ENCODE results near the gene CAVIN4. TPM values are rescaled to one million over a fixed set of nuclear protein-coding genes. Genes with fewer than 3 reads are reported as not detected.

CAVIN4 gene
- total RNA-seq, 2 experiments from 2014 or later = 0.68 to 2.3 TPM

GRCh38 chr9:100602342-100602801, 24.5 kb downstream of the CAVIN4 start:
- no peaks in the 10 kb centered on the region for H3K79me2 ChIP-seq (ENCODE audit: insufficient read depth, low read depth, low read length)
- peaks cover 7% of the 10 kb centered on the region for H3K4me1 ChIP-seq (ENCODE audit: insufficient read depth, low read length, poor library complexity, severe bottlenecking)
- no peaks in the 10 kb centered on the region for H3K9me2 ChIP-seq (ENCODE audit: insufficient read depth, low read length)
- no peak overlapping the region for H3K4me3 ChIP-seq (ENCODE audit: low read depth, low read length, poor library complexity, severe bottlenecking)
- POLR2A ChIA-PET = no interaction called here
- no peak overlapping the region for H3K4me2 ChIP-seq (ENCODE audit: low read length)
- H3K27ac ChIP-seq (ENCODE audit: low read depth, low read length, poor library complexity, severe bottlenecking) = no peak overlapping the region
- TF ChIP-seq EZH2phosphoT487 (IDR thresholded peaks at IDR 0.05; ENCODE audit: borderline replicate concordance, low read depth, low read length) (no peak), CTCF (conservative IDR thresholded peaks at IDR 0.05; ENCODE audit: low read length) (peak; percentile 82)
- no peaks in the 10 kb centered on the region for H3K36me3 ChIP-seq (ENCODE audit: insufficient read depth, low read length)
- DNase-seq (ENCODE audit: low spot score) = peak; percentile 44
- H3K9me3 ChIP-seq (ENCODE audit: low read length) = no peaks in the 10 kb centered on the region
- BruUV-seq (replicated peaks) = no TSS peak
- H2AFZ ChIP-seq (ENCODE audit: low read length) = no peak overlapping the region
- CTCF ChIA-PET (ENCODE audit: unreplicated experiment) = interaction anchor here (0.6 kb wide), 1 partner anchor 130 kb away, joined by 3 read pairs; no protein-coding TSS in a partner anchor
- intact Hi-C loops (cut with micrococcal nuclease; ENCODE audit: unreplicated experiment) = no loop called here
- no peaks in the 10 kb centered on the region for H4K20me1 ChIP-seq (ENCODE audit: insufficient read depth, low read length)

- intact Hi-C loops (cut with micrococcal nuclease; ENCODE audit: unreplicated experiment) = no loop called here
- ChIA-PET POLR2A (interaction anchor here (0.5 kb wide), 1 partner anchor 15 kb away, joined by 3 read pairs; no protein-coding TSS in a partner anchor), CTCF (ENCODE audit: unreplicated experiment) (no interaction called here)
- no peak for TF ChIP-seq EZH2phosphoT487 (IDR thresholded peaks at IDR 0.05; ENCODE audit: borderline replicate concordance, low read depth, low read length)
- no peak overlapping the region for H3K27ac ChIP-seq (ENCODE audit: low read depth, low read length, poor library complexity, severe bottlenecking)
- no peaks in the 10 kb centered on the region for H3K79me2 ChIP-seq (ENCODE audit: insufficient read depth, low read depth, low read length)
- no TSS peak for BruUV-seq (replicated peaks)
- H3K36me3 ChIP-seq (ENCODE audit: insufficient read depth, low read length) = no peaks in the 10 kb centered on the region
- no peak overlapping the region for H2AFZ ChIP-seq (ENCODE audit: low read length)
- no peak for DNase-seq (ENCODE audit: low spot score)
- H3K9me2 ChIP-seq (ENCODE audit: insufficient read depth, low read length) = no peaks in the 10 kb centered on the region
- no peaks in the 10 kb centered on the region for H3K9me3 ChIP-seq (ENCODE audit: low read length)
- H3K4me2 ChIP-seq (ENCODE audit: low read length) = no peak overlapping the region
- H3K4me1 ChIP-seq (ENCODE audit: insufficient read depth, low read length, poor library complexity, severe bottlenecking) = no peaks in the 10 kb centered on the region
- H4K20me1 ChIP-seq (ENCODE audit: insufficient read depth, low read length) = no peaks in the 10 kb centered on the region
- no peak overlapping the region for H3K4me3 ChIP-seq (ENCODE audit: low read depth, low read length, poor library complexity, severe bottlenecking)
Observed at GRCh38 chr9:100605405-100605804, 27.5 kb downstream of the CAVIN4 start.

GRCh38 chr9:100619194-100619593, 41.3 kb downstream of the CAVIN4 start:
- no peaks in the 10 kb centered on the region for H3K9me3 ChIP-seq (ENCODE audit: low read length)
- H4K20me1 ChIP-seq (ENCODE audit: insufficient read depth, low read length) = no peaks in the 10 kb centered on the region
- intact Hi-C loops (cut with micrococcal nuclease; ENCODE audit: unreplicated experiment) = no loop called here
- H3K9me2 ChIP-seq (ENCODE audit: insufficient read depth, low read length) = no peaks in the 10 kb centered on the region
- TF ChIP-seq EZH2phosphoT487 (IDR thresholded peaks at IDR 0.05; ENCODE audit: borderline replicate concordance, low read depth, low read length) (no peak), CTCF (conservative IDR thresholded peaks at IDR 0.05; ENCODE audit: low read length) (no peak)
- no TSS peak for BruUV-seq (replicated peaks)
- CTCF ChIA-PET (ENCODE audit: unreplicated experiment) = no interaction called here
- no peak overlapping the region for H3K4me3 ChIP-seq (ENCODE audit: low read depth, low read length, poor library complexity, severe bottlenecking)
- no peaks in the 10 kb centered on the region for H3K36me3 ChIP-seq (ENCODE audit: insufficient read depth, low read length)
- no peak overlapping the region for H2AFZ ChIP-seq (ENCODE audit: low read length)
- H3K4me1 ChIP-seq (ENCODE audit: insufficient read depth, low read length, poor library complexity, severe bottlenecking) = no peaks in the 10 kb centered on the region
- POLR2A ChIA-PET = no interaction called here
- DNase-seq (ENCODE audit: low spot score) = no peak
- no peak overlapping the region for H3K27ac ChIP-seq (ENCODE audit: low read depth, low read length, poor library complexity, severe bottlenecking)
- H3K79me2 ChIP-seq (ENCODE audit: insufficient read depth, low read depth, low read length) = no peaks in the 10 kb centered on the region
- H3K4me2 ChIP-seq (ENCODE audit: low read length) = no peak overlapping the region
